PC-3 (cell line): ENCODE measurements around the gene C5orf47. TPM values are rescaled to one million over a fixed set of nuclear protein-coding genes. Genes with fewer than 3 reads are reported as not detected.

Experiments used
- ATAC-seq: fragments of 200-7000 bp; cut with Tn5 transposase; 2 replicates; pipeline ENCODE4 v1.9.1; 2020; ENCODE audit warnings: mild to moderate bottlenecking, moderate library complexity
- BruUV-seq: library from RNA; stranded (reverse); fragments of 400-500 nt; replicated peaks from 2 replicates; lab custom pipeline; 2021; lab: Mats Ljungman, UMichigan
- CTCF ChIA-PET: fragments of 300-600 bp; sonication (Branson Sonifier 250); formaldehyde crosslinking; loops from one replicate; lab custom pipeline; 2022; ENCODE audit warnings: antibody characterized with exemption; lab: Charles Lee
- POLR2A ChIA-PET: fragments of 300-600 bp; sonication (Branson Sonifier 250); formaldehyde crosslinking; loops from one replicate; lab custom pipeline; 2022; ENCODE audit warnings: antibody characterized with exemption; ENCODE audit not compliant: unreplicated experiment; lab: Charles Lee
- DNase-seq: peaks from one replicate; pipeline ENCODE4 v3.0.0-alpha.2; 2015
- H2AFZ ChIP-seq: fragments of 300-600 bp; sonication (generic); 2 replicates; pipeline ENCODE4 v1.6.0; 2016; ENCODE audit warnings: antibody characterized with exemption, low read length
- H3F3A ChIP-seq: fragments of 300-600 bp; sonication (generic); one replicate; pipeline ENCODE4 v1.6.0; 2017; ENCODE audit warnings: antibody characterized with exemption, low read length, control low read depth, mild to moderate bottlenecking; ENCODE audit not compliant: unreplicated experiment
- H3K27ac ChIP-seq: fragments of 300-600 bp; sonication (generic); 2 replicates; pipeline ENCODE4 v1.5.1; 2016; ENCODE audit warnings: mild to moderate bottlenecking, low read length
- H3K27me3 ChIP-seq: fragments of 300-600 bp; sonication (generic); 2 replicates; pipeline ENCODE4 v1.6.1; 2016; ENCODE audit warnings: low read length, mixed read lengths
- H3K36me3 ChIP-seq: fragments of 300-600 bp; sonication (generic); 2 replicates; pipeline ENCODE4 v1.6.1; 2016; ENCODE audit warnings: low read depth, mixed run types, low read length, mixed read lengths
- H3K4me1 ChIP-seq: fragments of 300-600 bp; sonication (generic); 2 replicates; pipeline ENCODE4 v1.5.1; 2016; ENCODE audit warnings: low read length; ENCODE audit not compliant: insufficient read depth
- H3K4me2 ChIP-seq: fragments of 300-600 bp; sonication (generic); 2 replicates; pipeline ENCODE4 v1.6.0; 2016; ENCODE audit warnings: low read length
- H3K4me3 ChIP-seq: fragments of 300-600 bp; sonication (generic); 2 replicates; pipeline ENCODE4 v1.5.1; 2016; ENCODE audit warnings: mild to moderate bottlenecking, low read length, mixed read lengths
- H3K79me2 ChIP-seq: fragments of 300-600 bp; sonication (generic); 2 replicates; pipeline ENCODE4 v1.6.1; 2017; ENCODE audit warnings: low read length, mixed read lengths
- H3K9ac ChIP-seq: fragments of 300-600 bp; sonication (generic); 2 replicates; pipeline ENCODE4 v1.6.0; 2016; ENCODE audit warnings: mild to moderate bottlenecking, low read length
- H3K9me2 ChIP-seq: fragments of 300-600 bp; sonication (generic); replicated peaks from 2 replicates; pipeline ENCODE4 v1.6.1; 2016; ENCODE audit warnings: mixed run types, low read length, mixed read lengths
- H3K9me3 ChIP-seq: fragments of 300-600 bp; sonication (generic); 2 replicates; pipeline ENCODE4 v1.6.1; 2016; ENCODE audit warnings: low read length, mixed read lengths
- H4K20me1 ChIP-seq: fragments of 300-600 bp; sonication (generic); 2 replicates; pipeline ENCODE4 v1.6.1; 2016; ENCODE audit warnings: low read length, mixed read lengths
- CTCF ChIP-seq: fragments of 300-600 bp; sonication (generic); conservative IDR thresholded peaks from 2 replicates; pipeline ENCODE4 v1.5.1; 2017; ENCODE audit warnings: antibody characterized with exemption, low read depth, mild to moderate bottlenecking, low read length
- EZH2 ChIP-seq: fragments of 300-600 bp; sonication (generic); IDR thresholded peaks from one replicate; pipeline ENCODE4 v1.6.1; 2017; ENCODE audit warnings: antibody characterized with exemption, mild to moderate bottlenecking, low read length; ENCODE audit not compliant: unreplicated experiment
- EZH2phosphoT487 ChIP-seq: fragments of 300-600 bp; sonication (generic); IDR thresholded peaks from 2 replicates; pipeline ENCODE4 v1.6.1; 2018; ENCODE audit warnings: mild to moderate bottlenecking, antibody characterized with exemption, low read length, borderline replicate concordance
- intact Hi-C: fragments of 100-400 bp; cut with micrococcal nuclease; formaldehyde crosslinking; loops from 2 replicates; pipeline ENCODE4 v1.9.0; 2023
- total RNA-seq: library from RNA; depleted of rRNA; stranded (reverse); fragments of >200 nt; gene quantifications from 2 replicates; pipeline ENCODE4 v1.2.3, GENCODE V29; 2014

Gene C5orf47
- total RNA-seq, 1 experiment from 2014 or later: not detected

GRCh38 chr5:174000076-174000475 lies 11.1 kb downstream of the C5orf47 start:
- Histone ChIP-seq H3K4me2 (no peak overlapping the region), H3K36me3 (no peaks in the 10 kb centered on the region), H2AFZ (no peak overlapping the region), H3K79me2 (no peaks in the 10 kb centered on the region), H3K9me2 (no peaks in the 10 kb centered on the region), H3K9ac (no peak overlapping the region), H3K9me3 (no peaks in the 10 kb centered on the region), H3K27me3 (peaks cover 79% of the 10 kb centered on the region), H3F3A (no peaks in the 10 kb centered on the region), H4K20me1 (no peaks in the 10 kb centered on the region), H3K4me3 (no peak overlapping the region), H3K27ac (no peak overlapping the region), H3K4me1 (no peaks in the 10 kb centered on the region)
- no peak for DNase-seq
- POLR2A ChIA-PET: no interaction called here
- intact Hi-C loops: loop anchor here (10.0 kb wide), 1 partner anchor 65 kb away; no protein-coding TSS in a partner anchor
- TF ChIP-seq EZH2 (no peak), EZH2phosphoT487 (no peak), CTCF (no peak)
- BruUV-seq: no TSS peak
- ATAC-seq: no peak
- CTCF ChIA-PET: no interaction called here

DNA sequence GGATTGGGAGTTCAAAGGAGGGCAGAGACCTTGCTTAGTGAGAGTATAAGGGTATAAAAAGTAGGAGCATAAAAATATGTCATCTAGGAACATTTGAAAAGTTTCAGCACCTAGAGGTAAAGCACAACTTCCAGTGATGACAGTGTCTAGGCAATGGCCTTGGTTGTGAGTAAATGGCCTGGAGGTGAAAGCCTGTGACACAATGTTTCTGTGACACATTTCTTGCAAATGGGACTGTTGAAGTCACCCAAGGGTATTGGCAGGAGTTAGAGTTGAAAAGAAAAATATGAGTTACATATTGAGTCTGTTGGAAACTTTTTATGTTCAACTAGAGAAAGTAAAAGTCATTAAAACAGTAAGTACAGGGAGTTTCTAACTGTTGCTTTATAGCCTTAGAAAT lies 14.8 kb downstream of the C5orf47 start:
- Histone ChIP-seq H3K79me2 (no peaks in the 10 kb centered on the region), H4K20me1 (no peaks in the 10 kb centered on the region), H3K4me2 (no peak overlapping the region), H3K27me3 (peaks cover 63% of the 10 kb centered on the region), H2AFZ (no peak overlapping the region), H3K9ac (no peak overlapping the region), H3K4me1 (no peaks in the 10 kb centered on the region), H3K9me3 (no peaks in the 10 kb centered on the region), H3K27ac (no peak overlapping the region), H3K4me3 (no peak overlapping the region), H3K9me2 (no peaks in the 10 kb centered on the region), H3F3A (no peaks in the 10 kb centered on the region), H3K36me3 (no peaks in the 10 kb centered on the region)
- CTCF ChIA-PET: no interaction called here
- ATAC-seq (no peak), DNase-seq (no peak)
- TF ChIP-seq EZH2phosphoT487: no peak
- no peak for TF ChIP-seq EZH2
- no peak for TF ChIP-seq CTCF
- intact Hi-C loops: loop anchor here (10.0 kb wide), 1 partner anchor 61 kb away; no protein-coding TSS in a partner anchor
- BruUV-seq: no TSS peak
- POLR2A ChIA-PET: interaction anchor here (0.6 kb wide), 1 partner anchor 378 kb away, joined by 4 read pairs; no protein-coding TSS in a partner anchor

GRCh38 chr5:174008922-174009321 lies 20.0 kb downstream of the C5orf47 start:
- DNase-seq: no peak
- Histone ChIP-seq H3F3A (no peaks in the 10 kb centered on the region), H3K27ac (no peak overlapping the region), H3K4me2 (no peak overlapping the region), H3K4me1 (no peaks in the 10 kb centered on the region), H3K9me2 (no peaks in the 10 kb centered on the region), H3K36me3 (no peaks in the 10 kb centered on the region), H3K27me3 (peaks cover 55% of the 10 kb centered on the region), H3K9ac (no peak overlapping the region), H3K9me3 (no peaks in the 10 kb centered on the region), H2AFZ (no peak overlapping the region), H3K4me3 (no peak overlapping the region), H3K79me2 (no peaks in the 10 kb centered on the region), H4K20me1 (no peaks in the 10 kb centered on the region)
- ATAC-seq: no peak
- BruUV-seq: no TSS peak
- TF ChIP-seq EZH2: no peak
- TF ChIP-seq CTCF: no peak
- no peak for TF ChIP-seq EZH2phosphoT487
- intact Hi-C loops: loop anchor here (10.0 kb wide), 1 partner anchor 56 kb away; no protein-coding TSS in a partner anchor
- POLR2A ChIA-PET: no interaction called here
- CTCF ChIA-PET: no interaction called here
